Neural progenitor cell (in vitro differentiated cells): Measurements from ENCODE around the gene RSPH6A. TPM values are rescaled to one million over a fixed set of nuclear protein-coding genes. Genes with fewer than 3 reads are reported as not detected.
A peak's percentile ranks its signal among the peaks of the same experiment; 100 is the strongest.

Experiments
- DNase-seq: peaks from one replicate; pipeline ENCODE4 v3.0.0-alpha.2; 2016; ENCODE audit warnings: low spot score
- H2AFZ ChIP-seq: fragments of 200-600 bp; sonication (generic); replicated peaks from 2 replicates; pipeline ENCODE4 v1.6.1; 2016; ENCODE audit warnings: antibody characterized with exemption
- H3F3A ChIP-seq: fragments of 200-600 bp; sonication (generic); 2 replicates; pipeline ENCODE4 v1.6.1; 2016; ENCODE audit warnings: antibody characterized with exemption, low read depth
- H3K27ac ChIP-seq: fragments of 200-600 bp; sonication (generic); 2 replicates; pipeline ENCODE4 v1.5.1; 2016; ENCODE audit warnings: mild to moderate bottlenecking
- H3K27me3 ChIP-seq: fragments of 200-600 bp; sonication (generic); 2 replicates; pipeline ENCODE4 v1.6.1; 2016; ENCODE audit warnings: mild to moderate bottlenecking, moderate library complexity
- H3K36me3 ChIP-seq: fragments of 200-600 bp; sonication (generic); 2 replicates; pipeline ENCODE4 v1.5.1; 2016
- H3K4me1 ChIP-seq: fragments of 200-600 bp; sonication (generic); 2 replicates; pipeline ENCODE4 v1.6.1; 2016; ENCODE audit warnings: mixed run types
- H3K4me2 ChIP-seq: fragments of 200-600 bp; sonication (generic); 2 replicates; pipeline ENCODE4 v1.6.1; 2016
- H3K4me3 ChIP-seq: fragments of 200-600 bp; sonication (generic); 2 replicates; pipeline ENCODE4 v1.5.1; 2016
- H3K79me2 ChIP-seq: fragments of 200-600 bp; sonication (generic); 2 replicates; pipeline ENCODE4 v1.6.1; 2016; ENCODE audit warnings: low read depth
- H3K9ac ChIP-seq: fragments of 200-600 bp; sonication (generic); 2 replicates; pipeline ENCODE4 v1.6.1; 2016
- H3K9me3 ChIP-seq: fragments of 200-600 bp; sonication (generic); 2 replicates; pipeline ENCODE4 v1.5.1; 2016; ENCODE audit warnings: low read depth
- H4K20me1 ChIP-seq: fragments of 200-600 bp; sonication (generic); 2 replicates; pipeline ENCODE4 v1.6.1; 2016; ENCODE audit warnings: low read depth
- H3K27ac Mint-ChIP-seq: 3 replicates; pipeline ENCODE4 v1.8.0; 2021; ENCODE audit warnings: mixed read lengths
- H3K27me3 Mint-ChIP-seq: 2 replicates; pipeline ENCODE4 v1.8.0; 2022; ENCODE audit warnings: low read depth, mild to moderate bottlenecking, inconsistent platforms, moderate library complexity, mixed read lengths; ENCODE audit not compliant: insufficient read depth
- H3K36me3 Mint-ChIP-seq: 3 replicates; pipeline ENCODE4 v1.8.0; 2021; ENCODE audit warnings: mixed read lengths
- H3K4me1 Mint-ChIP-seq: 3 replicates; pipeline ENCODE4 v1.8.0; 2021; ENCODE audit warnings: mixed read lengths
- H3K4me3 Mint-ChIP-seq: 3 replicates; pipeline ENCODE4 v1.8.0; 2021; ENCODE audit warnings: mild to moderate bottlenecking, moderate library complexity, mixed read lengths
- H3K9me3 Mint-ChIP-seq: 3 replicates; pipeline ENCODE4 v1.8.0; 2020; ENCODE audit warnings: mixed read lengths
- EZH2 ChIP-seq: fragments of 200-600 bp; sonication (generic); IDR thresholded peaks from 2 replicates; pipeline ENCODE4 v1.6.1; 2017; ENCODE audit warnings: antibody characterized with exemption, mild to moderate bottlenecking, moderate library complexity
- EZH2phosphoT487 ChIP-seq: fragments of 200-600 bp; sonication (generic); IDR thresholded peaks from 2 replicates; pipeline ENCODE4 v1.6.1; 2017; ENCODE audit warnings: antibody characterized with exemption
- total RNA-seq: library from RNA; depleted of rRNA; stranded (reverse); fragments of >200 nt; gene quantifications from 2 replicates; pipeline ENCODE4 v1.2.3, GENCODE V29; 2015; ENCODE audit warnings: low replicate concordance
- TF ChIP-seq, protein P1 (sequence below): fragments of 200-600 bp; sonication (generic); IDR thresholded peaks from 2 replicates; pipeline ENCODE4 v1.5.1; 2017; ENCODE audit warnings: antibody characterized with exemption, mild to moderate bottlenecking

RSPH6A gene
- total RNA-seq, 1 donor from 2014 or later = not detected

DNA sequence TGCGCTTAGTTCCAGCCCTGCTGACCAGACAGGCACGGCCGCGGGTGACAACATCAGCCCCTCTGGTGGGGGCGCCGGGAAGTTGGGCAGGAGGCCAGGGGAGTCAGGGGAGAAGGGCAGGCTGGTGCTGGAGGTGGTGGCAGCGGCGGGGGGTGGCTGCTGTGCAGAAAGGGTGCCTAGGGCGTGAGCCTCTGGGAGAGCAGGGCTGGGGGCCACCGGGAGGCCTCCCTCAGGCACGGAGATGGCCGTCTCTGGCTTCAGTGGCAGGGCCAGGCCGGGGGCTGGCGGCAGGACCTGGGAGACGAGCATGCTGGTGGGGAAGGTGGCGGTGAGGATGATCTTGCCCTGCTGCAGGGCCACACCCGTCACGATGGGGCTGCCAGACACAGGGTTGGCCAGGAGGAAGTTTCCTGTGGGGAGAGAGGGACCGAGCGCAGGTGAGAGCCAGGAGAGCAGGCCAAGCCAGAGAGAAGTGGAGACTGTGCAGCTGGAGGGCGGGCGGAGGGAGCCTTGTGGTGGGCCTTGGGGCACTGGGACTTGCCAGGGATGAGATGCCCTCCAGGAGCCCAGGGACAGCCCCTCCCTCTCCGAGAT lies 49.3 kb downstream of the RSPH6A start:
- no peak for DNase-seq
- H3K4me1 ChIP-seq = peaks cover 29% of the 10 kb centered on the region
- Mint-ChIP-seq H3K27me3 (peaks cover 12% of the 10 kb centered on the region), H3K9me3 (no peaks in the 10 kb centered on the region), H3K27ac (peak overlapping the region; percentile 30), H3K4me1 (peaks cover 12% of the 10 kb centered on the region), H3K36me3 (no peaks in the 10 kb centered on the region), H3K4me3 (peak overlapping the region; percentile 76)
- no peak overlapping the region for H3K9ac ChIP-seq
- peaks cover 25% of the 10 kb centered on the region for H3K79me2 ChIP-seq
- H3F3A ChIP-seq = peaks cover 39% of the 10 kb centered on the region
- H3K4me3 ChIP-seq = no peak overlapping the region
- H3K4me2 ChIP-seq = no peak overlapping the region
- H2AFZ ChIP-seq = no peak overlapping the region
- H3K27ac ChIP-seq = no peak overlapping the region
- H3K36me3 ChIP-seq = no peaks in the 10 kb centered on the region
- H4K20me1 ChIP-seq = peaks cover 14% of the 10 kb centered on the region
- TF ChIP-seq EZH2 = no peak
- no peak for TF ChIP-seq EZH2phosphoT487
- TF ChIP-seq, protein P1, sequence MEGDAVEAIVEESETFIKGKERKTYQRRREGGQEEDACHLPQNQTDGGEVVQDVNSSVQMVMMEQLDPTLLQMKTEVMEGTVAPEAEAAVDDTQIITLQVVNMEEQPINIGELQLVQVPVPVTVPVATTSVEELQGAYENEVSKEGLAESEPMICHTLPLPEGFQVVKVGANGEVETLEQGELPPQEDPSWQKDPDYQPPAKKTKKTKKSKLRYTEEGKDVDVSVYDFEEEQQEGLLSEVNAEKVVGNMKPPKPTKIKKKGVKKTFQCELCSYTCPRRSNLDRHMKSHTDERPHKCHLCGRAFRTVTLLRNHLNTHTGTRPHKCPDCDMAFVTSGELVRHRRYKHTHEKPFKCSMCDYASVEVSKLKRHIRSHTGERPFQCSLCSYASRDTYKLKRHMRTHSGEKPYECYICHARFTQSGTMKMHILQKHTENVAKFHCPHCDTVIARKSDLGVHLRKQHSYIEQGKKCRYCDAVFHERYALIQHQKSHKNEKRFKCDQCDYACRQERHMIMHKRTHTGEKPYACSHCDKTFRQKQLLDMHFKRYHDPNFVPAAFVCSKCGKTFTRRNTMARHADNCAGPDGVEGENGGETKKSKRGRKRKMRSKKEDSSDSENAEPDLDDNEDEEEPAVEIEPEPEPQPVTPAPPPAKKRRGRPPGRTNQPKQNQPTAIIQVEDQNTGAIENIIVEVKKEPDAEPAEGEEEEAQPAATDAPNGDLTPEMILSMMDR = no peak
- no peaks in the 10 kb centered on the region for H3K27me3 ChIP-seq
- no peaks in the 10 kb centered on the region for H3K9me3 ChIP-seq

DNA sequence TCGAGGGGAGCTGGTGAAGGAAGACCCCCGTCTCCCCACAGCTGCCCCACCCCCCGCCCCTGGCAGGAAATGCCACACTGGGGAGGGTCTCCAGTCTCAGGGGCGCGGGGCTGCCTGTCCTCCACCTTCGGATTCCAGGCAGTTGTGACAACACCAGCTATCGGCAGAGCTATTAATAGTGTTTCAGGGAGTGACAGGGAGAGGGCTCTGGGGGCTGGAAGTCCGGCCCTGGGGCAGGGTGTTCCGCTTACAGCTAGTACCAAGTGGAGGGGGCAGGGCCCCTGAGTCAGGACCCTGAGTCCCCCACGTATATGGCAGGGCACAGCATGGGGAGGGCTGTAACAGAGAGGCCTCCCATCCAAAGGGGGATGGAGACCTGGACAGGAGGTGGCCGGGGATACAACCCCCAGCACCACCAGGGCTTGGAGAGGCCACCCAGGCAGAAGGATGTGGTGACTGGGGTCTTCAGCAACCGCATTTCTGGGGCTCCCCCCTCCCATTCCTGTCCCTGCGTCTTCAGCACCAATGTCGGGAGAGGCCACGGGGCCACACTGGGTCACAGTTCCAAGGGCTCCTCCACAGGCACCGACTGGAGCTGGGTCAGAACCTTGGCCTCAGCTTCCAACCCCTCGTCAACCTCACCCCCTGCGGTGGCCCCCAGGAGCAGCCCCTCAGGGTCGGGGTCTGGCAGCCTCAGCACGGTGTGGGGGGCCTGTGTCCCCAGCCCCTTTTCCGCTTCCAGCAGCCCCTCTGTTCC lies 50.0 kb downstream of the RSPH6A start:
- no peaks in the 10 kb centered on the region for H3K9me3 Mint-ChIP-seq
- H3F3A ChIP-seq = peaks cover 34% of the 10 kb centered on the region
- H3K36me3 Mint-ChIP-seq = no peaks in the 10 kb centered on the region
- H3K27ac ChIP-seq = no peak overlapping the region
- H3K4me2 ChIP-seq = peak overlapping the region; percentile 43
- peak overlapping the region; percentile 72 for H3K4me3 Mint-ChIP-seq
- H4K20me1 ChIP-seq = peaks cover 14% of the 10 kb centered on the region
- no peaks in the 10 kb centered on the region for H3K9me3 ChIP-seq
- peaks cover 25% of the 10 kb centered on the region for H3K79me2 ChIP-seq
- H3K9ac ChIP-seq = no peak overlapping the region
- H3K27me3 ChIP-seq = no peaks in the 10 kb centered on the region
- TF ChIP-seq, protein P1 = no peak
- TF ChIP-seq EZH2 (no peak), EZH2phosphoT487 (no peak)
- no peak overlapping the region for H3K4me3 ChIP-seq
- peaks cover 8% of the 10 kb centered on the region for H3K27me3 Mint-ChIP-seq
- H3K36me3 ChIP-seq = no peaks in the 10 kb centered on the region
- DNase-seq = no peak
- H3K27ac Mint-ChIP-seq = peak overlapping the region; percentile 63
- peaks cover 12% of the 10 kb centered on the region for H3K4me1 Mint-ChIP-seq
- H2AFZ ChIP-seq = no peak overlapping the region
- H3K4me1 ChIP-seq = peaks cover 29% of the 10 kb centered on the region

GRCh38 chr19:45764475-45764874 lies 50.6 kb downstream of the RSPH6A start:
- Histone ChIP-seq H3K27ac (no peak overlapping the region), H3F3A (peaks cover 29% of the 10 kb centered on the region), H3K9me3 (no peaks in the 10 kb centered on the region), H3K4me1 (peaks cover 29% of the 10 kb centered on the region), H3K9ac (no peak overlapping the region), H3K4me3 (no peak overlapping the region), H2AFZ (no peak overlapping the region), H3K36me3 (no peaks in the 10 kb centered on the region), H3K79me2 (peaks cover 25% of the 10 kb centered on the region), H3K27me3 (no peaks in the 10 kb centered on the region), H3K4me2 (peak overlapping the region; percentile 43), H4K20me1 (peaks cover 14% of the 10 kb centered on the region)
- no peak for TF ChIP-seq EZH2phosphoT487
- TF ChIP-seq, protein P1 = peak; percentile 10
- H3K27me3 Mint-ChIP-seq = peaks cover 8% of the 10 kb centered on the region
- H3K27ac Mint-ChIP-seq = peak overlapping the region; percentile 63
- H3K9me3 Mint-ChIP-seq = no peaks in the 10 kb centered on the region
- H3K4me1 Mint-ChIP-seq = peaks cover 12% of the 10 kb centered on the region
- peak; percentile 41 for DNase-seq
- H3K36me3 Mint-ChIP-seq = no peaks in the 10 kb centered on the region
- peak overlapping the region; percentile 72 for H3K4me3 Mint-ChIP-seq
